NCI-H345 (cell line): ENCODE data around the gene ZMAT2.
"Not testable (repeated sequence)": the region's sequence is repeated elsewhere in the genome, so short reads cannot be mapped to it uniquely, and the experiment has no call there.

Experiments used
- DNase-seq: peaks from one replicate; lab custom pipeline; 2025; lab: John Stamatoyannopoulos, UW

The ZMAT2 gene

GRCh38 chr5:140708787-140709186 is 8.5 kb downstream of the ZMAT2 start:
- DNase-seq = not testable (repeated sequence)

GRCh38 chr5:140710899-140711552 is 10.8 kb downstream of the ZMAT2 start:
- peak; percentile 77 for DNase-seq

GRCh38 chr5:140711794-140712193 is 11.5 kb downstream of the ZMAT2 start:
- no peak for DNase-seq

- no peak for DNase-seq
These were observed 13.4 kb downstream of the ZMAT2 start for GRCh38 chr5:140713562-140714094.

GRCh38 chr5:140716238-140716637 is 16.0 kb downstream of the ZMAT2 start:
- not testable (repeated sequence) for DNase-seq

GRCh38 chr5:140718266-140718592 is 18.0 kb downstream of the ZMAT2 start:
- DNase-seq = no peak

GRCh38 chr5:140720738-140721137 is 20.5 kb downstream of the ZMAT2 start:
- not testable (repeated sequence) for DNase-seq

GRCh38 chr5:140721395-140721794 is 21.1 kb downstream of the ZMAT2 start:
- DNase-seq = not testable (repeated sequence)

GRCh38 chr5:140725799-140726471 is 25.7 kb downstream of the ZMAT2 start:
- no peak for DNase-seq

- no peak for DNase-seq
These were observed 32.9 kb downstream of the ZMAT2 start for GRCh38 chr5:140733098-140733497.

- no peak for DNase-seq
These were observed 34.1 kb downstream of the ZMAT2 start for GRCh38 chr5:140734354-140734753.

GRCh38 chr5:140737486-140737885 is 37.2 kb downstream of the ZMAT2 start:
- DNase-seq = no peak

- DNase-seq = no peak
These were observed 41.7 kb downstream of the ZMAT2 start for GRCh38 chr5:140741967-140742366.

GRCh38 chr5:140753561-140753960 is 53.3 kb downstream of the ZMAT2 start:
- no peak for DNase-seq
